ENCODE data around the gene CXXC5.

DNA sequence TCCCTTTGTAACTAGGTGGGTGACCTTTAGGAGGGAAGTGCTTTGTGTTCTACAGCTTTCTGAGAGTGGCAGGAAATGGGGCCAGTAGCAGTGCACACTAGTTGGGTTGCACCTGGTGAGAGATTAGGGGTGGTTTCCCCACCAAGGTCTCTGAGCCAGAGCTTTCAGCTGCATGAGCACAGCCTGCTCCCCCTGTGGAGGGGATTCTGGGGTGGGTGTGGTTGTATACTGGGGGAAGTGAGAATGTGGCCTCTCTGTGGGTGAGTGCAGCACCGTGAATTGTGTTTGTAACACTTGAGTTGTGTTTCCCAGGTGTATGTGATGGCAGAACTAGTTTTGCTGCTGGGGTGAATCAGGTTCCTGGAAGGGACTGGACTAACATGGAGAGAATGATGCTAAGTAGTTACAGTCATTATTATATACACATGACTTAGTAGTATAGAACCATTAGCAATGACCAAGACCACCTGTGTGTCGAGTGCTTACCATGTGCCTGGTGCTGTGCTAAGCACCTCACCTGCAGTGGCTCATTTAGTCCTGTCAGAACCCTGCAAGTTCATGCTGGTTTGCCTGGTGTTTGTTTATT is 11.8 kb upstream of the CXXC5 start:
- no peak; the same call in 1 of the 2 replicates for TF ChIP-seq POLR2AphosphoS5 (IDR thresholded peaks at IDR 0.05; ENCODE audit: low read depth, low read length)
- no peak for TF ChIP-seq TAF1 (IDR thresholded peaks at IDR 0.05; ENCODE audit: borderline replicate concordance, low read depth, low read length)

Data from GM12892 (cell line).